ELR (cell line): ENCODE data around the gene CIAO3.
A peak's percentile ranks its signal among the peaks of the same experiment; 100 is the strongest.
"Not testable (repeated sequence)": the region's sequence is repeated elsewhere in the genome, so short reads cannot be mapped to it uniquely, and the experiment has no call there.

ENCODE experiments used
- DNase-seq: peaks from one replicate; pipeline ENCODE4 v3.0.0-alpha.2; 2015; ENCODE audit warnings: low read depth

Gene CIAO3

DNA sequence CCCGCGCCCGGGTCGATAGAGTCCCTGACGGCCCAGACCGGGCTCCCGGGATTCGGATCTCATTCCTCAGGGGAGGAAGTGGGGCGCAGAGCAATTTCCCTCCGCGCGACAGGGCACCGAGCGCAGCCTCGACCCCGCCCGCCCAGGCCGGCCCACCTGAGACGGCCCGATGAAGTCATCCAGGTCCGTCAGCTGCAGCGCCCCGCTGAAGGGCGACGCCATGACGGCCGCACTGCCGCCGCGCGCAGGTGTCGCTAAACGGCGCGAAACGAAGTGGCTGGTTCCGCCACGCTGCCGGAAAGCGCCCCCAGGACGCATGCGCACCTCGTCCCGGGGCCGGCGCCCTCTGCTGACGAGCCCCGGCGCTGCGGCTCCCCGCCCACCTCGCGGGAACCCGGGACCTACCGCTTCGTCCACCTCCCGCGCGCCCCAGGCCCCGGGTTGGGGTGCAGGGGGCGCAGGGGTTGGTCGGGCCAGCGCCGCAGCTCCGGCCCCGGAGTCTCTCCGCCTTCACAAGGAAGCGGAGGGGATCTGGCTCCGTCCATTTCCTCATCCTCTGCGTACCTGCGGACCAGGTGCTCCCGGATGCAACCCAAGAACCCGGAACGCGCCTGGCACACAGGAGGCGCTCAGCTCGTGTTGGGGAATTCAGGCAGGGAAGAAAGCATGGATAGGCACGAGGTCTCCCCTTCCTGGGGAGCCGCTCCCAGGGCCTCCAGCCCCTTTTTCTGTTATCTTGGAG is at the start of gene CIAO3:
CIAO3 (minus strand) TSS at position 234 of the 742 bp plus-strand sequence; CDS start at position 222, 12 bp downstream.
- peak; percentile 91 for DNase-seq

DNA sequence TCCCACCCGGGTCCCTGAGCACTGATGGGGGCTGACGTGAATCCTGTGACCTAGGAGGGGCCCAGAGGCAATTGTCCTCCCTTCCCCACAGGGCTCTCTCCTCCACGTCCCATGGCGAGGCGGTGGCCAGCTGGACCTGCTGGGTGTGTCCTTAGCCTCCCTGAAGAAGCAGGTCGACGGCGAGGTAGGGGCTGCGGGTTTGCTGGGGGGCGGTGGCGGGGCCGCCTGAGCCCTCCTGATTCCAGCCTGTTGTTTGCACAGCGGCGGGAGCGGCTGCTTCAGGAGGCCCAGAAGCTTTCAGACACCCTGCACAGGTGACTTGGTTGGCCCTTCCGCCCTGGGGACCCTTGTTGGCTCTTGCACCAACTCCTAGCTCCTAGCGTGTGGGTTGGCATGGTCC is 49.3 kb upstream of the CIAO3 start:
- no peak for DNase-seq

DNA sequence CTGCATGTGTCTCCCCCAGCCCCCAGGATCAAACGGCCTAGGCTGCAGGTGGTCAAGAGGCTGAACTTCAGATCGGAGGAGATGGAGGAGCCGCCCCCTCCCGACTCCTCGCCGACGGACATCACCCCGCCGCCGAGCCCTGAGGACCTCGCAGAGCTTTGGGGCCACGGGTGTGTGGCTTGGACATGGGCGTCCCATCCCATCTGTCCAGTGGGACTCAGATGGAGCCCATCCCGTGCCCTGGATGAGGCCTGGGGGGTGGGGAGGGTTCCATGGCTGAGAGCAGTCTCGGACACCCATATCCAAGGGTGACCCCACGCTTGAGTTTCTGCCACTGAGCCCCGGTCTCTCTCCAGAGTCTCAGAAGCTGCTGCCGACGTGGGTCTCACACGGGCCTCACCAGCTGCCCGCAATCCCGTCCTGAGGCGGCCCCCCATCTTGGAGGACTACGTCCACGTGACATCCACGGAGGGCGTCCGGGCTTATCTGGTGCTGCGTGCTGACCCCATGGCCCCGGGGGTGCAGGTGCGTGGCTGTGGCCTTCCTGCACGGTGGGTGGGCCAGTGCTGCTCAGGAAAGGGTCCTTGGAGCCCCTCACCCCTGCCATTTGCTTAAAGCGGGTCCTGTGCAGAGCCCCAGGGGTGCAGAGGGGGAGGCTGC is 48.5 kb upstream of the CIAO3 start:
- no peak for DNase-seq

DNA sequence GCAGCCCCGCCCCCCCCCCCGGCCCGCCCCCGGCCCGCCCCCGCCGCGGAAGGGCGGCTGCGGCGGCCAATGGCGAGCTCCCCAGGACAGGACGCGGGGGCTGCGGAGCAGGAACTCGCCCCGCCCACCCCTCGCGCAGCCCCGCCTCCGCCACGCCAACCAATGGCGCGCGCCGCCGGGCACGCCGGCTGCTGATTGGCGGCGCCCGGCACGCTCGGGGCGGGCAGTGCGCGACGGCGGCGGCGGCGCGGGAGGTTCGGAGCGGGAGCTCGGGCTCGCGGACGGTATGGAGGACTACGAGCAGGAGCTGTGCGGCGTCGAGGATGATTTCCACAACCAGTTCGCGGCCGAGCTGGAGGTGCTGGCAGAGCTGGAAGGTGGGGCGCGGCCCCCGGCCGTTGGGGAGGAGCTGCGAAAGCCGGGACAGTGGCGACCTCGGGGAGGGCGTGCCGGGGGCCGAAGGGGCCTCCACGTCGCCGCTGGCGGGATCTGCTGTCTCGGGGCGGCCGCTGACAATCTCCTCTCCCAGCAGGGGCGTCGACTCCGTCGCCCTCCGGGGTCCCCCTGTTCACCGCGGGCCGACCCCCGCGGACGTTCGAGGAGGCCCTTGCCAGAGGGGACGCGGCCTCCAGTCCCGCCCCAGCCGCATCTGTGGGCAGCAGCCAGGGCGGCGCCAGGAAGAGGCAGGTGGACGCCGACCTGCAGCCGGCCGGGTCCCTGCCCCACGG is 47.8 kb upstream of the CIAO3 start, which contains the start of gene CHTF18:
CHTF18 (plus strand) TSS at position 222 of the 728 bp plus-strand sequence; CDS start at position 287, 65 bp downstream.
- peak; percentile 88 for DNase-seq

DNA sequence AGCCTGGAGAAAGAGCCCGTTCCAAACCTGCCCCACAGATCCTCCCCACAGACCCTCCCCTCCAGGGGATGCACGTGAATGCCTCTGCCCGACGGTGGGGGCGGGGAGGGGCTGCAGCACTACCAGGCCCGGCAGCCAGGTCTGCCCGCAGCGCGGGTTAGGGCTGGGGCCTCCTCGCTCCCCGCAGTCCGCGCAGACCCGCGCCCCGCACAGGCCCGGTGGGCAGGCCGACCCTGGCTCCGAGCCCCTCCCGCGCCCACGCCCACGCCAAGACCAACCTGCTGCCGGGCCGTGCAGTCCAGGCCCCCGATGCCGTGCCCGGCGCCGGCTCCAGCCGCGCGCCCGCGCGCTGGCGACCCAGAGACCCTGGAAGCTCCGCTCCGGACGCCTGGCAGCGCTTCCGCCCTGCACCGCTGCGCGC is 47.2 kb upstream of the CIAO3 start, which contains the start of gene RPUSD1:
RPUSD1 (minus strand) TSS at position 404 of the 421 bp plus-strand sequence. CDS start 644 bp downstream, outside the sequence.
- DNase-seq, result no peak

DNA sequence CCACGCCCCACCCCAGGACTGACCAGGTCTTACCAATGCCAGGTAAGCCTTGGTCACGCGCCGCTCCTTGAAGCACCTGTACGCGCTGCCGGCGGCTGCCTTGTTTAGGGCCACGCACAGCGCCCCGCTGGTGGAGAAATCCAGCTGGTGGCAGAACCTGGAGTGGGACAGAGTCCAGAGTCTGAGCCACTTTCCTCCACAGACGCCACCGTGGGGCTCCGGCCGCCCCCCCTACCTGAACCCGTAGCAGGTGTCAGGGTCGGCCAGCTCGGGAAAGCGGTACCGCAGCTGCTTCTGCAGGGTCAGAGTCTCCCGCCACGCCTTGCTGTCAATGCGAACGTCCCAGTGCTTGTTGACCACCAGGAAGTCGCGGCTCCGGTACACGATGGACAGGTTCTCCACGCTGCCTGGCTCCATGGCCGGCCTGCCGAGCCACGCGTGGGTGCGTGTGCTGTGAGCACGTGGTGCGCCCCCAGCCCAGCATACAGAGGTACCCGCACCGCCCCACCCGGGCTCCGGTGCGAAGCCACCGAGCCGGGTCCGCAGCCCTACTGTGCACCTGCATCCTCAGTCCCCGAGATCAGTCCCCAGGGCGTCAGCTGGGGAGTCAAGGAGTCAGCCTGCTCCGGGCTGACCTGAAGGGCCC is 46.6 kb upstream of the CIAO3 start:
- no peak for DNase-seq

DNA sequence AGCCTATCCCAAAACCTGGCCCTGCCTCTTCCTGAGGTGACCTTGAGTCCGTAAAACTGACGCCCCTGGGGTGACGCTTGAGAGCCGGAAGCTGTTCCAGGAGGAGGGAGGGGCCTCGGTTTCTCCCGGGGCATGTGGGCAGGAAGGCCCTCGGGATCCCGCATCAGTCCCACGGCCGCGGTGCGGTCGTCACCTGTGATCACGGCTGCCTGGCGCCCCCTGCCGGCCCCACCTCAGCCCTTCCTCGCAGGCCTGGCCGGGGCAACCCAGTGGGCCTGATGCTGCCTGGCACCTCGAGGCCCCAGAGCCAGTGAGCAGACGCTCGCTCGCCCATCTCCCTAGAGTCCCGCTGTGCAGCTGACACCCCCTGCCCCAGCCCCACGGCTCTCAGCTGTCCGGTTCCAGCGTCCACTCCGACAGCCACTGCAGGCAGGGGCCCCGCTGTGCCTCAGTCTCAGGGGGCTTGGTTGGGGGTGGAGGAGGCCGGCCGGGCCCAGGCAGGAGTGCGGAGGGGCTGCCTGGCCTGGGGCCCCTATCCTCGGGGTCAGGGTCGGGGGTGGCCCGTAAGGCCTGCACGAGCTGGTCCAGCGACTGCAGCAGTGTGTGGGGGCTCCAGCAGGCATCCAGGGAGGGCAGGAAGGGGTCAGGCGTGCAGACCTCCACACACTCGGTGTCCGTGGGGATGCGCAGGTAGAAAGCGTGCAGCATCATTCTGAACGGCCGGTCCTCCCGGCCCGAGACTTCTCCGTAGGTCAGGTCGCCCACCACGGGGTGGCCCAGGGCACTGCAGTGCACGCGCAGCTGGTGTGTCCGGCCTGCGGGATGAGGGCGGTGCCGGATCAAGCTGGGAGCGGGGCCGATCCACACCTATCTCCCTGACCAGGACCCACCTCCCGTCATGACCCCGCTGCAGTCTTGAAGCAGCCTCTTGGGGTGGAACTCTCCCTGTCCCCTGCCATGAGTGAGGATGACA is 45.1 kb upstream of the CIAO3 start:
- DNase-seq, result peak; percentile 73

DNA sequence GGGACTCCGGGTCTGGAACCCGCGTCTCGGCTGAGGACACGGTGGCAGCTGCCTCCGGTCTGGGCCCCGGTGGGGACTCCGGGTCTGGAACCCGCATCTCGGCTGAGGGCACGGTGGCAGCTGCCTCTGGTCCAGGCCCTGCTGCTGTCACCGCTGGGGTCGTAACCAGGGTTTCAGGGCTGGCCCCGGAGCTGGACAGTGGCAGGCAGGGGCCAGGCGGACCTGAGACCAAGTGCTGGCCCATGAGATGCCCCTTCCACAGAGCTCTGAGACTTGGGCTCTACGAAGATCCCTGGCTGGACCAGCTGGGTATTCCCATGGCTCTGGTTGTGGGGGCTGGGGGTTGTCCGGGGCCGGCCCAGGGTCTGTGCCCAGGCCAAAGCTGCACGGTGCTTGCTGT is 43.6 kb upstream of the CIAO3 start:
- no peak for DNase-seq

DNA sequence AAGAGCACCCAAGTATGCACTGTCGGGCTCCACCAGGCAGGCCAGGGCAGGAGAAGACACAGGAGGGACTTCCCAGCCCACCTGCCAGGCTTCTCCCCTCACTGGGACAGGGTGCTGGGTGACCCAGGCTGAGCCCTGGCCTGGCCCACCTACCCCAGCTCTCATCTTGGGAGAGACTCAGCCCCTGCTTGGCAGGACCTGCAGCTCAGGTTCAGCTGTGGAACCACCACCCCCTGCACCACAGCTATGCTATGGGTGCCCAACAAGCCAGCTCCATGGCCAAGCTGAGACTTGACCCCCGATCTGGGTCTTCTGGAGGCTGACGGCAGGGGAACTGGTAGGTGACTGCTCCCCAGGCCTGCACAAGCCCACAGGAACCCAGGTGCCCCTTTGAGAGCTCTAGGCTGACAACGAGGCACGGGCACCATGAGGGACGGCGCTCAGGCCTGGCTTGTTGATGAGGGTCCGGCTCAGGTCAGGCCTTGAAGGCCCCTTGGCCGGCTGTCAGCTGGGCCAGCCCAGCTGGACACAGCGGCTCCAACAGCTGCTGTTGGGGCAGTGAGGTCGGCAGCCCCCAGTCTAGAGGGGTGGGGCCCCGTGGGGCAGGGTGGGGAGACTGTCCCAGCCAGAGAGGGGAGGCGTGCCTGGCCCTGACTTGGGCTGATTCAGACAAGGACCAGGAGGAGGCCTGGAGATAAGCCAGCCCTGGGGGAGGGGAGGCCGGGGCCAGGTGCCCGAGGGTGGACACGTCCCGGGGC is 42.8 kb upstream of the CIAO3 start:
- no peak for DNase-seq

DNA sequence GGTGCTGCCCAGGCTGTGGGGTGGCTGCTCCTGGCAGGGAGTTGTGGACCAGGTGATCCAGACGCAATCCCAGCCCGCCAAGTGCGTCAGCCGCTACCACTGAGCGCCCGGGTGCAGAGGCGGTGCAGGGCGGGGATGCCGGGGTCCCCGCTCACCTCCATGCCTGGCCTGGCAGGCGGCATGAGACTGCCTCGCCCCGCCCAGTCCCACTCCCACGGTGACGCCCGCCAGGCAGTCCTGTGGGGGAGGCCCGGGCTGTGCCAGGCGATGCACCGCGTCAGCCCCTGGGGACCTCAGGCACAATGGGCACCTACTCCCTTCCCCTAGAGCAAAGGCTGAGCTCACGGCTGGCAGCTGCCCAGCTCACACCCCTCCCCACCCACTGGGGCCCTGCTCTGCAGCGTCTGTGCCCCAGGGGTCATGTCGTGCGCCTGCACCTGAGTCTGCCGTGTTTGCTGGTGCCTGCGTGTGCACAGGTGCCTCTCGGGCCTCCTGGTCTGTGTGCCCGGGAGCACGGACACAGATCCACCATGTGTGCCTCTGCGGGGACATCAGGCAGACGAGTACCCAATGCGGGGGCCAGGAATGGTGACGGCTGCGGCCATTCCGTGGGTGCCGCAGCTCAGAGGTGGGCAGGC is 42.1 kb upstream of the CIAO3 start:
- DNase-seq, result no peak

DNA sequence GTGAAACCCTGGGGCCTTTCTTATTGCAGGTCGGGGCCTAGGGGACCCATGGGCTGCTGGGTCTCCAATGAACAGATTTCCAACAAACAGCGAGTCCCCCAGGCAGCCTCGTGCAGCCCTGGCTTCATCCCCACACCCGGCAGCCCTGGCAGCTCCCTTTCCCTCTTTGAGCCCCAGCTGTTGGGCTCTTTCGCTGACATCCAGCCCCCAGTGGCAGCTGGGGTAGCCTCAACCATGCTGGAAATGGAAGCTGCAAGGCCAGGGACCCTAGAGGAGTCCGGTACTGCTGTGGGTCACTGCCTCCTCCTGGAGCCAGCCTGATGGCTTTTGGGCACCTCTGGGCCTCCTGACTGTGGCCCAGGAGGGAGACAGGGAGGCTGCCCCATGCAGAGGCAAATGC is 41.5 kb upstream of the CIAO3 start:
- no peak for DNase-seq

DNA sequence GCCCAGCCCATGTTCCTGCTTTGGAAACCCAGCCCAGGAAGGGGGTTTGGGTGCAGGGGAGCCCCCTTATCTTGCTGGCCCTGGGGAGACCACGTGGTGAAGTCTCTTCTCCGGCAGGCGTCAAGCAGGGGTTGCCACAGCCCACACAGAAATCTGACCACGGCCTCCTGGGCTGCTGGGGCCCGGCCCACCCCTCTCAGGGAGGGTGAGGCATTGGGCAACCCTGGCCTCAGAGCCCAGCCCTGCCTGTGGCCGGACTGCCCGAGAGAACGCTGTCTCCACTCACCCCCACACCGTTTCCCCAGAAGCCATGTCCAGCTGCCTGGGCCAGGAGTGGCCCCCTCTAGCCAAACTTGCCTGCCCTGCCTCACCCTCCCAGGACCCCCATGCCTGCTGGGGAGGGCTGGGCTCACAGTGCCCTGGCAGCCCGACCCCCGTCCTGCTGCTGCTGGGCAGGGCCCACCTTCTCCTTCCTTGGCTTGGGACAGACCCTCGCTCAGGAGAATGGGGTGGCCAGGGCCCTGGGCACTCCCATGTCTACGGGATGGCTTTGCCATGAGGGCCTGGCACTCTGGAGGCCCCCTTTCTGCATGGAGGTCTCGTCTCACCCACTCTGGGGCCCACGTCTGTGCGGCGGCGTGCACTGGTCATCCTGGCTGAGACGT is 40.7 kb upstream of the CIAO3 start:
- DNase-seq, result no peak

DNA sequence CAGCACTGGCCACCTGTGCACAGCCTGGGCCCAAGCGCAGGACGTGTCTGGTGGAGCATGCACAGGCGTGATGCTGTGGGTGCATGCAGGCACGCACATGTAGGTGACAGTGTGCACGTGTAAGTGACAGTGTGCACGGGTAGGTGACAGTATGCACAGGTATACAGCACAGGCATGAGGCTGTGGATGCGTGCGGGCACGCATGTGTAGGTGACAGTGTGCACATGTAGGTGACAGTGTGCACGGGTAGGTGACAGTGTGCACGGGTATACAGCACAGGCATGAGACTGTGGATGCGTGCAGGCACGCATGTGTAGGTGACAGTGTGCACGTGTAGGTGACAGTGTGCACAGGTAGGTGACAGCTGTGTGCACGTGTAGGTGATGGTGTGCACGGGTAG is 39.5 kb upstream of the CIAO3 start:
- DNase-seq, result no peak

DNA sequence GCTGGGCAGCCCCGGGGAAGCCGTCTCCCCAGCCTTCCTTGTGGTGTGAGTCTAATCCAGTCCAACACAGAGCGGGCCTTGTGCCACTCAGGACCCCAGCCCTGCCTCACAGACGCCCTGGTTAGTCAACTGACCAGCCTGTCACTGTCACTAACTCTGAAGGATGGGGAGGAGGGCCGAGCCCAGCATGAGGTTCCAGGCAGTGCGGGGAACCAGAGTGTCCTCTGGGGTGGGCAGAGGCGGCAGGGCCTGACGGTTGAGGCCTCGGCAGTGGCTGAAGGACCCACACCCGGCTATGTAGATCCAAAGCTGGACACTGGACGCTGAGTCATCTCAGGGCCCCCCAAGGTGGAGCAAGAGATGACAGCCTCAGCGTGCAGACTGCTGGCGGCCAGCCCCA is 38.8 kb upstream of the CIAO3 start:
- DNase-seq, result no peak

DNA sequence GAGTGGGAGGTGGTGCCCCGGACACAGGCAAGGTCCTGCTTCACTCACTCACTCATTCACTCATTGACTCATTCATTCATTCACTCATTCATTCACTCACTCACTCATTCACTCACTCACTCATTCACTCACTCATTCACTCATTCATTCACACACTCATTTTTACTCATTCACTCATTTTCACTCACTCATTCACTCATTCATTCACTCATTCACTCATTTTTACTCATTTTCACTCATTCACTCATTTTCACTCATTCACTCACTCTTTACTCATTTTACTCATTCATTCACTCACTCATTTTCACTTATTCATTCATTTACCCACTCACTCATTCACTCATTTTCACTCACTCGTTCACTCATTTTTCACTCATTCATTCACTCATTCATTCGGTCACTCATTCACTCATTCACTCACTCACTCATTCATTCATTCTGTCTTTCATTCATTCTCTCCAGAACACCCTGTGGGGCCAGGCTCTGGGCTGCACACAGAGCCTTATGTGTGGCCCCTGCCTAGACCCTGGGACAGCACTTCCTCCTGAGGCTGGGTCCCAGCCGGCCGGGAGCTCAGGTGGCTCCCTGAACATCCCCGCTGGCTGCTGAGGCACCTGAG is 38.2 kb upstream of the CIAO3 start:
- DNase-seq, result no peak

DNA sequence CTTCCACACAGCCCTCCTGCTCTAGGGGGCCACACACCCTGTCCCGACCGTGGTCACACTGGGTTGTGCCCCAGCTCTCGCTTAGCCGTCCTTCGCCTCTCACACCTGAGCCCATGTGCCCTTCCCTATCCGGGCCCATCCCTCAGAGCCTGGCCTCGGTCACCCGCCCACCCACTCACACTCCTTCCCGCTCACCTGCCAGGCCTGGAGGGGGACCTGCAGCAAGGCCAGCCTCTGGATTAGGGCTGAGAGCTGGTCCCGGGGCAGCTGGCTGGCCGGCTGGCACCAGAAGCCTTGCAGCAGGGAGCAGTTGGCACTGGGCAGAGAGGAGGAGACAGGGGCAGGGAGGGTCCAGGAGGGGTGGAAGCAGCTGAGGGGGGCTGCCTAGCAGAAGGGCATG is 37.6 kb upstream of the CIAO3 start:
- no peak for DNase-seq

DNA sequence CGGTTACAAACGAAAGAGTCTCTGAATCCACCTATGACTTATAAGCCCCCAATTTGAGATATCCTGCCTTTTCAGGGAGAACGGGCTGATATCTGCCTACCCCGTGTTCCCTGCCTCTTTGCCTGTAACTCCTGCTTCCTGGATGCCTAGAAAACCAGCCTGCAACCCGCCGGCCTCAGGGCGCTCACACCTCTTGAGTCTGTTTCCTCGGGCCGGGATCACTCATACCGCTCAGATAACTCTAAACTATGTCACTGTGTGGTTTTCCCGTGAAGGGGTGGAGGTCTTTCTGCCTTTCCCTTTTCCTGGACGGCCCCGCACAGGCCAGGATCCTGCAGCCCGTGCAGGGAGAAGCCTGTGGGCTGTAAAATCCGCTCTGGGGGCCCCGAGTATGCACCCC is 37.0 kb upstream of the CIAO3 start:
- DNase-seq, result peak; percentile 72

DNA sequence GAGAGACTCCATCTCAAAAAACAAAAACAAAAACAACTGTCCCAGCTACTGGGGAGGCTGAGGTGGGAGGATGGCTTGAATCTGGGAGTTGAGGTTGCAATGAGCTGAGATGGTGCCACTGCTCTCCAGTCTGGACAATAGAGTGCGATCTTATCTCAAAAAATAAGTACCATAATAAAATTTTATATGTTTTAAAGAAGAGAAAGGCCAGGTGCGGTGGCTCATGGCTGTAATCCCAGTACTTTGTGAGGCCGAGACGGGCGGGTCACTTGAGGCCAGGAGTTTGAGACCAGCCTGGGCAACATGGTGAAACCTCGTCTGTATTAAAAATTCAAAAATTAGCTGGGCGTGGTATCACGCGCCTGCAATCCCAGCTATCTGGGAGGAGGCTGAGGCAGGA is 36.0 kb upstream of the CIAO3 start:
- DNase-seq, result no peak

DNA sequence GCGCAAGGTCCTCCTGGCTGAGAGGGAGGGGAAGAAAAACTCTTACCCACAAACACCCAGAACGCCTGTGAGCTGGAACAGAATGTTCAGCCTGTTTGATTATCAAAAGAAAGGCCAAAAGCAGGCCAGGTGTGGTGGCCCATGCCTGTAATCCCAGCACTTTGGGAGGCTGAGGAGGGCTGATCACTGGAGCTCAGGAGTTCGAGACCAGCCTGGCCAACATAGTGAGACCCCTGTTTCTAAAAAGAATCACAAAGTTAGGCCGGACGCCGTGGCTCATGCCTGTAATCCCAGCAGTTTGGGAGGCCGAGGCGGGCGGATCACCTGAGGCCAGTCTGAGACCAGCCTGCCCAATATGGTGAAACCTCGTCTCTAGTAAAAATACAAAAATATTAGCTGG is 35.5 kb upstream of the CIAO3 start:
- not testable (repeated sequence) for DNase-seq
